22Rv1 (cell line): ENCODE results near the gene CNGB1.
"Not testable (repeated sequence)": the region's sequence is repeated elsewhere in the genome, so short reads cannot be mapped to it uniquely, and the experiment has no call there.

Source experiments
- H3K27ac ChIP-seq: fragments of 450-650 bp; 2 replicates; pipeline ENCODE4 v1.5.1; 2017
- CTCF ChIP-seq: fragments of 450-650 bp; IDR thresholded peaks from 2 replicates; pipeline ENCODE4 v1.5.1; 2017; ENCODE audit warnings: mild to moderate bottlenecking
- ZFX ChIP-seq: fragments of 450-650 bp; IDR thresholded peaks from 2 replicates; pipeline ENCODE4 v1.6.1; 2017; ENCODE audit warnings: antibody characterized with exemption, borderline replicate concordance

CNGB1 gene

GRCh38 chr16:58010886-58011285, 40.0 kb upstream of the CNGB1 start:
- TF ChIP-seq ZFX (no peak), CTCF (no peak)
- no peak overlapping the region for H3K27ac ChIP-seq

GRCh38 chr16:58009856-58010416, 39.0 kb upstream of the CNGB1 start:
- TF ChIP-seq CTCF (no peak), ZFX (no peak)
- H3K27ac ChIP-seq: no peak overlapping the region

GRCh38 chr16:58004736-58005135, 33.8 kb upstream of the CNGB1 start:
- H3K27ac ChIP-seq: not testable (repeated sequence)

GRCh38 chr16:58002936-58003335, 32.0 kb upstream of the CNGB1 start:
- TF ChIP-seq CTCF (no peak), ZFX (no peak)
- no peak overlapping the region for H3K27ac ChIP-seq

- TF ChIP-seq CTCF (no peak), ZFX (no peak)
- no peak overlapping the region for H3K27ac ChIP-seq
Measured at GRCh38 chr16:58002416-58002800, 31.5 kb upstream of the CNGB1 start.

- H3K27ac ChIP-seq: peak overlapping the region; percentile 80; the same call in 1 of the 2 replicates
- TF ChIP-seq ZFX (no peak), CTCF (no peak)
Measured at GRCh38 chr16:58001781-58002415, 31.0 kb upstream of the CNGB1 start.

- peak; percentile 88 for TF ChIP-seq CTCF
- TF ChIP-seq ZFX: no peak
- peak within 1 kb of the TSS; percentile 80 for H3K27ac ChIP-seq
Measured at GRCh38 chr16:58000706-58001676, 30.1 kb upstream of the CNGB1 start, which contains the start of gene USB1. Gene USB1, plus strand, starts transcription at chr16:58001407. Its CDS starts 77 bp downstream, at chr16:58001484.
